Skeletal muscle cell (primary cell): ENCODE data around the gene FAR2.
A peak's percentile ranks its signal among the peaks of the same experiment; 100 is the strongest.

Source experiments
- DNase-seq: peaks from one replicate; pipeline ENCODE4 v3.0.0-alpha.2; 2010; ENCODE audit warnings: low read depth
- H3K4me3 ChIP-seq: 2 replicates; pipeline ENCODE4 v1.5.1; 2011; ENCODE audit warnings: low read depth, mild to moderate bottlenecking, control low read depth, low read length, moderate library complexity

Gene FAR2

GRCh38 chr12:29304388-29304787, 155.3 kb downstream of the FAR2 start:
- no peak for DNase-seq
- H3K4me3 ChIP-seq, result no peak overlapping the region

GRCh38 chr12:29306266-29306665, 157.2 kb downstream of the FAR2 start:
- no peak overlapping the region for H3K4me3 ChIP-seq
- no peak for DNase-seq

- DNase-seq, result no peak
- H3K4me3 ChIP-seq, result no peak overlapping the region
These were observed 157.6 kb downstream of the FAR2 start for GRCh38 chr12:29306682-29307081.

- DNase-seq, result no peak
These were observed 160.3 kb downstream of the FAR2 start for GRCh38 chr12:29309320-29309902.

GRCh38 chr12:29310899-29311298, 161.8 kb downstream of the FAR2 start:
- no peak for DNase-seq
- no peak overlapping the region for H3K4me3 ChIP-seq

More at GRCh38 chr12:29309320-29309902, 160.3 kb downstream of the FAR2 start:
- H3K4me3 ChIP-seq, result no peak overlapping the region

GRCh38 chr12:29314416-29314815, 165.3 kb downstream of the FAR2 start:
- no peak overlapping the region for H3K4me3 ChIP-seq
- DNase-seq, result no peak

GRCh38 chr12:29316752-29317151, 167.7 kb downstream of the FAR2 start:
- DNase-seq, result no peak
- no peak overlapping the region for H3K4me3 ChIP-seq

- no peak for DNase-seq
- no peak overlapping the region for H3K4me3 ChIP-seq
These were observed 168.7 kb downstream of the FAR2 start for GRCh38 chr12:29317556-29318363.

GRCh38 chr12:29320295-29321085, 171.4 kb downstream of the FAR2 start:
- no peak overlapping the region for H3K4me3 ChIP-seq
- DNase-seq, result peak; percentile 65

- no peak overlapping the region for H3K4me3 ChIP-seq
- DNase-seq, result no peak
These were observed 173.1 kb downstream of the FAR2 start for GRCh38 chr12:29322157-29322556.

- H3K4me3 ChIP-seq, result no peak overlapping the region
- DNase-seq, result no peak
These were observed 180.3 kb downstream of the FAR2 start for GRCh38 chr12:29329411-29329810.

GRCh38 chr12:29333178-29333577, 184.1 kb downstream of the FAR2 start:
- DNase-seq, result no peak
- no peak overlapping the region for H3K4me3 ChIP-seq

- DNase-seq, result no peak
- H3K4me3 ChIP-seq, result no peak overlapping the region
These were observed 185.9 kb downstream of the FAR2 start for GRCh38 chr12:29334937-29335336.

- H3K4me3 ChIP-seq, result no peak overlapping the region
- no peak for DNase-seq
These were observed 188.2 kb downstream of the FAR2 start for GRCh38 chr12:29337325-29337724.

- DNase-seq, result no peak
- no peak overlapping the region for H3K4me3 ChIP-seq
These were observed 194.1 kb downstream of the FAR2 start for GRCh38 chr12:29343022-29343799.

- DNase-seq, result no peak
- no peak overlapping the region for H3K4me3 ChIP-seq
These were observed 197.8 kb downstream of the FAR2 start for GRCh38 chr12:29346769-29347421.

GRCh38 chr12:29350080-29350479, 201.0 kb downstream of the FAR2 start:
- peak; percentile 26 for DNase-seq
- H3K4me3 ChIP-seq, result no peak overlapping the region

- H3K4me3 ChIP-seq, result no peak overlapping the region
- no peak for DNase-seq
These were observed 205.9 kb downstream of the FAR2 start for GRCh38 chr12:29354954-29355353.

GRCh38 chr12:29365091-29365490, 216.0 kb downstream of the FAR2 start:
- no peak for DNase-seq
- no peak overlapping the region for H3K4me3 ChIP-seq
